HCT116 (cell line): Measurements from ENCODE around the gene WBP2NL.

ENCODE experiments used
- CEBPB ChIP-seq: IDR thresholded peaks from 2 replicates; pipeline ENCODE4 v1.6.1; 2012; ENCODE audit warnings: low read depth
- CTCF ChIP-seq, 3 experiments: fragments of 200-600 bp in 1 of 3; sonication (generic) in 1 of 3; IDR thresholded peaks in 2 of 3; conservative IDR thresholded peaks in 1 of 3; 2 replicates each; pipeline ENCODE4 v1.5.1; 2012 to 2017; ENCODE audit warnings: low read depth in 2 of 3, low read length in 2 of 3, antibody characterized with exemption in 1 of 3, borderline replicate concordance in 1 of 3, control low read depth in 1 of 3, mild to moderate bottlenecking in 1 of 3, mixed read lengths in 1 of 3, mixed run types in 1 of 3, moderate library complexity in 1 of 3; ENCODE audit not compliant: insufficient read depth in 1 of 3
- EGR1 ChIP-seq: IDR thresholded peaks from 2 replicates; pipeline ENCODE4 v1.6.1; 2012; ENCODE audit warnings: low read depth
- EZH2phosphoT487 ChIP-seq: fragments of 200-600 bp; IDR thresholded peaks from 2 replicates; pipeline ENCODE4 v1.6.1; 2018; ENCODE audit warnings: antibody characterized with exemption, borderline replicate concordance
- JUND ChIP-seq: IDR thresholded peaks from 2 replicates; pipeline ENCODE4 v1.6.1; 2012
- POLR2A ChIP-seq: IDR thresholded peaks from 2 replicates; pipeline ENCODE4 v1.7.0; 2011; ENCODE audit warnings: borderline replicate concordance; ENCODE audit not compliant: insufficient read depth, insufficient read length; ENCODE audit errors: extremely low read depth
- POLR2AphosphoS5 ChIP-seq: IDR thresholded peaks from 2 replicates; pipeline ENCODE4 v1.6.1; 2011; ENCODE audit warnings: mild to moderate bottlenecking, low read depth, low read length, moderate library complexity
- RAD21 ChIP-seq: IDR thresholded peaks from 2 replicates; pipeline ENCODE4 v1.6.1; 2012; ENCODE audit warnings: low read depth, mild to moderate bottlenecking
- SP1 ChIP-seq: IDR thresholded peaks from 2 replicates; pipeline ENCODE4 v1.6.1; 2012; ENCODE audit warnings: low read depth
- SRF ChIP-seq: IDR thresholded peaks from 2 replicates; pipeline ENCODE4 v1.6.1; 2012; ENCODE audit warnings: low read depth
- YY1 ChIP-seq: IDR thresholded peaks from 2 replicates; pipeline ENCODE4 v1.6.1; 2011; ENCODE audit warnings: low read length, low read depth, moderate library complexity, mild to moderate bottlenecking; ENCODE audit not compliant: insufficient replicate concordance; ENCODE audit errors: extremely low read depth
- ZFX ChIP-seq: fragments of 450-650 bp; IDR thresholded peaks from 2 replicates; pipeline ENCODE4 v1.6.1; 2017
- TF ChIP-seq, protein P1 (sequence below): IDR thresholded peaks from 2 replicates; pipeline ENCODE4 v1.6.1; 2012; ENCODE audit warnings: low read depth
- TF ChIP-seq, protein P2 (sequence below): IDR thresholded peaks from 2 replicates; pipeline ENCODE4 v1.6.1; 2012

DNA sequence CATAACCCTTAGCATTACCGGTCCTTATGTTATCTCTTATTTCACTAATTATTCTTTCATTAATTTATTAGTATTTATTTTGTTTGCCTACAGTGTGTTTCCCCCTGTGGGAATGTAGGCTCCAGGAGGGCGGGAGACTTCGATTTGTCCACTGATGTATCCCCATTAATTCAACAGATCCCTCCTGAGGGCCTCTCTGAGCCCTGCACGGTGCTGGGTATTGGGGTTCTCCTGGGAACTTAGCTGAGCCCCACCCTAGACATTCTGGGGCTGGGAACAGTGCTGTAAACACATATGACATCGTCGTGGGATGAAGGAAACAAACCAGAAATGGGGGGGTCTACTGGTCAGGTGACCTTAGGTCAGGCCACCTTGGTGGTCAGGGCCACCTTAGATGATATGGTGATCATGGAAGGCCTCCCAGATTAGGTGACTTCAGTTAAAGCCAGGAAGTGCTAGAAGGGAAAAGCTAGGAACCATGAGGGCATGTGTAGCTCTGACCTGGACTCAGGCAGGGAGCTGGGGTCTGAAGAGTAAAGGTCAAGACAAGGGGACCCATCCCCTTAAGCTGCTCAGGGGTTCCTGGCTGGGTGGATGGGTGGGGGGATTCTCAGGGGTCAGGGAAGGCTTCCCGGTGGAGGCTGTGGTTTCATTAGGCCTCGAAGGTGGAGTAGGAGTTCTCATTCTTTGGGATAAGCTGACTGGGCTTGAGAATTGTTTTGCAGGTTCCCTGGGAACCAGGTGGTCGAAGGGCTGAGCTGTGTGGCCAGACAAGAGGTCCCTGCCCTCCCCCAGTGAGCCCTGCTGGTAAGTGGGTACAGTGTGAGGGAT, 76.5 kb downstream of the WBP2NL start:
- no peak for TF ChIP-seq POLR2AphosphoS5
- TF ChIP-seq JUND: no peak
- no peak for TF ChIP-seq POLR2A
- TF ChIP-seq, protein P1, sequence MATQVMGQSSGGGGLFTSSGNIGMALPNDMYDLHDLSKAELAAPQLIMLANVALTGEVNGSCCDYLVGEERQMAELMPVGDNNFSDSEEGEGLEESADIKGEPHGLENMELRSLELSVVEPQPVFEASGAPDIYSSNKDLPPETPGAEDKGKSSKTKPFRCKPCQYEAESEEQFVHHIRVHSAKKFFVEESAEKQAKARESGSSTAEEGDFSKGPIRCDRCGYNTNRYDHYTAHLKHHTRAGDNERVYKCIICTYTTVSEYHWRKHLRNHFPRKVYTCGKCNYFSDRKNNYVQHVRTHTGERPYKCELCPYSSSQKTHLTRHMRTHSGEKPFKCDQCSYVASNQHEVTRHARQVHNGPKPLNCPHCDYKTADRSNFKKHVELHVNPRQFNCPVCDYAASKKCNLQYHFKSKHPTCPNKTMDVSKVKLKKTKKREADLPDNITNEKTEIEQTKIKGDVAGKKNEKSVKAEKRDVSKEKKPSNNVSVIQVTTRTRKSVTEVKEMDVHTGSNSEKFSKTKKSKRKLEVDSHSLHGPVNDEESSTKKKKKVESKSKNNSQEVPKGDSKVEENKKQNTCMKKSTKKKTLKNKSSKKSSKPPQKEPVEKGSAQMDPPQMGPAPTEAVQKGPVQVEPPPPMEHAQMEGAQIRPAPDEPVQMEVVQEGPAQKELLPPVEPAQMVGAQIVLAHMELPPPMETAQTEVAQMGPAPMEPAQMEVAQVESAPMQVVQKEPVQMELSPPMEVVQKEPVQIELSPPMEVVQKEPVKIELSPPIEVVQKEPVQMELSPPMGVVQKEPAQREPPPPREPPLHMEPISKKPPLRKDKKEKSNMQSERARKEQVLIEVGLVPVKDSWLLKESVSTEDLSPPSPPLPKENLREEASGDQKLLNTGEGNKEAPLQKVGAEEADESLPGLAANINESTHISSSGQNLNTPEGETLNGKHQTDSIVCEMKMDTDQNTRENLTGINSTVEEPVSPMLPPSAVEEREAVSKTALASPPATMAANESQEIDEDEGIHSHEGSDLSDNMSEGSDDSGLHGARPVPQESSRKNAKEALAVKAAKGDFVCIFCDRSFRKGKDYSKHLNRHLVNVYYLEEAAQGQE: no peak
- TF ChIP-seq CTCF (IDR thresholded peaks at IDR 0.05 in 2 of 3, conservative IDR thresholded peaks at IDR 0.05 in 1 of 3; ENCODE audit: borderline replicate concordance in 1 of 3, insufficient read depth in 1 of 3, low read depth in 2 of 3, low read length in 2 of 3): no peak
- no peak for TF ChIP-seq RAD21
- TF ChIP-seq, protein P2, sequence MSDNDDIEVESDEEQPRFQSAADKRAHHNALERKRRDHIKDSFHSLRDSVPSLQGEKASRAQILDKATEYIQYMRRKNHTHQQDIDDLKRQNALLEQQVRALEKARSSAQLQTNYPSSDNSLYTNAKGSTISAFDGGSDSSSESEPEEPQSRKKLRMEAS: no peak
- TF ChIP-seq CEBPB: no peak
- TF ChIP-seq EGR1: no peak
- no peak for TF ChIP-seq SRF
- TF ChIP-seq EZH2phosphoT487: no peak
- TF ChIP-seq YY1: no peak
- no peak for TF ChIP-seq ZFX
- no peak for TF ChIP-seq SP1
